Vagina (tissue), 2 donors: Measurements from ENCODE around the gene KRTAP1-3.

ENCODE experiments used
- CTCF ChIP-seq, 3 experiments: fragments of 450-650 bp in 2 of 3; fragments of 200-600 bp in 1 of 3; sonication (generic) in 1 of 3; IDR thresholded peaks; one replicate each; pipeline ENCODE4 v1.5.1; 2017 to 2019; ENCODE audit warnings: antibody characterized with exemption in 3 of 3, mild to moderate bottlenecking in 2 of 3, moderate library complexity in 2 of 3
- POLR2A ChIP-seq, 2 donors: fragments of 450-650 bp; IDR thresholded peaks; one replicate each; pipeline ENCODE4 v1.6.1; 2017; ENCODE audit warnings: antibody characterized with exemption in 2 of 2, mild to moderate bottlenecking in 2 of 2, moderate library complexity in 2 of 2
- POLR2AphosphoS5 ChIP-seq, 2 donors: sonication (generic); formaldehyde crosslinking; IDR thresholded peaks; one replicate each; pipeline ENCODE4 v1.9.0; 2017; ENCODE audit warnings: antibody characterized with exemption in 2 of 2, mild to moderate bottlenecking in 2 of 2, low read depth in 1 of 2; ENCODE audit not compliant: insufficient read depth in 1 of 2

DNA sequence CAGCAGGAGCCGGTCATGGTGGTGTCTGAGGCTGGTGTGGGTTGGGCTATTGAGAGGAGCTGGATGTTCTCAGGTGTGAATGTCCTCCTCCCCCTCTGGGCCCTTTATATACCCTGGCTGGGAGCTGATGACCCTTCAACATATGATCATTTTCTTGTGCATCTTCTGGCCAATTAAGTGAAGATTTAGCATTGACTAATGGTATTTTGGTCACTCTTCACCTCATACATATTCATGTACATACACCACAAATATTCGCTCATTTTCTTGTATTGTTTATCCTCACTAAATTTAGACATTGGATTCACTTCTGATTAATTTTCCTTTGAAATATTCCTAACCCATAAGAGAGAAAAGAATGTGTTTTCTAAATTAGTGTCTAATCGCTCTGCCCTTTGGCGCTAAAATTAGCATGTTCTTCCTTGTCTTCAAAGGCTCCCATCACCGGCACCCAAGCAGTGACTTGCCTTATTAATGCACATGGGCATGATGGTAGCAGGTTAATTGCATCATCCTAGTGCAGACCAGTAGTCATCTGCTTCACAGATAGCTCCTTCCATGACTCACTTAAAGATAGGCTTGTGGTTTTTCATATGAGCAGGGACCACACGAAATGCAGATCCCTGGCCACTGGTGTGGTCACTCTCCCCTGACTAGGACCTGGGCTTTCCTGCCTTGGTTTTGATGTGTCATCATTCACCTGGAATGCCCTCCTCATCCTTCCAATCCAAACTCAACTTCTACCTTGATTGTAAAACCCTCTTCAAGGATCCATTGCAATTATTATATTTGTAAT, 31.4 kb upstream of the KRTAP1-3 start, which contains the start of gene KRTAP2-4:
- no peak for TF ChIP-seq CTCF (IDR thresholded peaks at IDR 0.05)
- TF ChIP-seq POLR2A (IDR thresholded peaks at IDR 0.05): no peak
- no peak for TF ChIP-seq POLR2AphosphoS5 (IDR thresholded peaks at IDR 0.05; ENCODE audit: insufficient read depth in 1 of 2, low read depth in 1 of 2)
